Neuronal stem cell (in vitro differentiated cells): ENCODE data around the gene ATP5F1D.

Source experiments
- DNase-seq: peaks from one replicate; pipeline ENCODE4 v3.0.0-alpha.2; 2013; ENCODE audit warnings: low spot score
- H2AFZ ChIP-seq: one replicate; pipeline ENCODE4 v1.6.1; 2013; ENCODE audit warnings: mild to moderate bottlenecking, low read length, inconsistent platforms
- H2AK5ac ChIP-seq: 2 replicates; pipeline ENCODE4 v1.6.1; 2013; ENCODE audit warnings: low read depth, mild to moderate bottlenecking, inconsistent platforms, low read length, moderate library complexity, mixed read lengths
- H2BK120ac ChIP-seq: 2 replicates; pipeline ENCODE4 v1.6.1; 2013; ENCODE audit warnings: low read depth, mild to moderate bottlenecking, inconsistent platforms, low read length, moderate library complexity, mixed read lengths
- H2BK12ac ChIP-seq: one replicate; pipeline ENCODE4 v1.6.1; 2013; ENCODE audit warnings: low read length, inconsistent platforms
- H2BK15ac ChIP-seq: 2 replicates; pipeline ENCODE4 v1.6.1; 2013; ENCODE audit warnings: mild to moderate bottlenecking, low read length, inconsistent platforms, mixed read lengths
- H2BK5ac ChIP-seq: one replicate; pipeline ENCODE4 v1.6.1; 2013; ENCODE audit warnings: inconsistent platforms, mild to moderate bottlenecking, low read length, moderate library complexity
- H3K14ac ChIP-seq: one replicate; pipeline ENCODE4 v1.6.1; 2013; ENCODE audit warnings: low read length, inconsistent platforms
- H3K18ac ChIP-seq: 2 replicates; pipeline ENCODE4 v1.6.1; 2013; ENCODE audit warnings: low read length, inconsistent platforms
- H3K23ac ChIP-seq: 2 replicates; pipeline ENCODE4 v1.6.1; 2013; ENCODE audit warnings: low read depth, mild to moderate bottlenecking, mixed read lengths, low read length, inconsistent platforms; ENCODE audit not compliant: poor library complexity
- H3K27ac ChIP-seq: replicated peaks from 3 replicates; pipeline ENCODE4 v1.5.1; 2013; ENCODE audit warnings: low read length, inconsistent platforms
- H3K27me3 ChIP-seq, 3 experiments: 2 replicates each; pipeline ENCODE4 v1.6.1; 2013; ENCODE audit warnings: low read length in 3 of 3, mild to moderate bottlenecking in 2 of 3, inconsistent platforms in 1 of 3, low read depth in 1 of 3, mixed read lengths in 1 of 3, moderate library complexity in 1 of 3; ENCODE audit not compliant: control insufficient read depth in 3 of 3, insufficient read depth in 3 of 3
- H3K36me3 ChIP-seq, 2 donors: replicated peaks in 1 of 2; 2 replicates each; pipeline ENCODE4 v1.6.1; 2013; ENCODE audit warnings: low read length in 2 of 2; ENCODE audit not compliant: control insufficient read depth in 2 of 2, insufficient read depth in 2 of 2
- H3K4ac ChIP-seq: 2 replicates; pipeline ENCODE4 v1.6.1; 2013; ENCODE audit warnings: inconsistent platforms, mild to moderate bottlenecking, low read length, moderate library complexity
- H3K4me1 ChIP-seq, 2 donors: 1 replicate in 1 of 2; 2 replicates in 1 of 2; pipeline ENCODE4 v1.6.1; 2013; ENCODE audit warnings: low read length in 2 of 2, low read depth in 1 of 2; ENCODE audit not compliant: control insufficient read depth in 2 of 2, insufficient read depth in 1 of 2
- H3K4me2 ChIP-seq: one replicate; pipeline ENCODE4 v1.6.1; 2013; ENCODE audit warnings: mild to moderate bottlenecking, low read length, inconsistent platforms; ENCODE audit not compliant: insufficient read depth, poor library complexity, severe bottlenecking
- H3K4me3 ChIP-seq, 2 donors: 2 replicates each; pipeline ENCODE4 v1.5.1; 2013; ENCODE audit warnings: low read length in 2 of 2, mild to moderate bottlenecking in 2 of 2, inconsistent platforms in 1 of 2, moderate library complexity in 1 of 2
- H3K79me1 ChIP-seq: one replicate; pipeline ENCODE4 v1.6.1; 2013; ENCODE audit warnings: low read depth, mild to moderate bottlenecking, inconsistent platforms, low read length, moderate library complexity
- H3K9ac ChIP-seq: one replicate; pipeline ENCODE4 v1.6.1; 2013; ENCODE audit warnings: mild to moderate bottlenecking, low read depth, low read length, inconsistent platforms; ENCODE audit not compliant: poor library complexity
- H3K9me3 ChIP-seq, 2 donors: replicated peaks in 1 of 2; 2 replicates each; pipeline versions ENCODE3 to v1.6.1; 2013; ENCODE audit warnings: low read length in 2 of 2, mild to moderate bottlenecking in 2 of 2, inconsistent platforms in 1 of 2, low read depth in 1 of 2, mixed read lengths in 1 of 2, moderate library complexity in 1 of 2; ENCODE audit not compliant: control insufficient read depth in 2 of 2, insufficient read depth in 1 of 2
- H4K8ac ChIP-seq: one replicate; pipeline ENCODE4 v1.6.1; 2013; ENCODE audit warnings: low read depth, mild to moderate bottlenecking, inconsistent platforms, low read length, moderate library complexity
- H4K91ac ChIP-seq: one replicate; pipeline ENCODE4 v1.6.1; 2013; ENCODE audit warnings: low read length, low read depth, mild to moderate bottlenecking, inconsistent platforms; ENCODE audit not compliant: poor library complexity
- WGBS, 2 donors: extraction: QIAGEN DNeasy Blood & Tissue Kit; methylation state at CpG; one replicate each; pipeline ENCODE4 v1.1.7; 2013; ENCODE audit warnings: missing lambda C conversion rate in 2 of 2, mixed read lengths in 1 of 2; ENCODE audit not compliant: insufficient read length in 2 of 2, insufficient replicate concordance in 1 of 2; ENCODE audit errors: extremely low coverage in 2 of 2; 5-methylcytosine and 5-hydroxymethylcytosine counted together

Gene ATP5F1D

DNA sequence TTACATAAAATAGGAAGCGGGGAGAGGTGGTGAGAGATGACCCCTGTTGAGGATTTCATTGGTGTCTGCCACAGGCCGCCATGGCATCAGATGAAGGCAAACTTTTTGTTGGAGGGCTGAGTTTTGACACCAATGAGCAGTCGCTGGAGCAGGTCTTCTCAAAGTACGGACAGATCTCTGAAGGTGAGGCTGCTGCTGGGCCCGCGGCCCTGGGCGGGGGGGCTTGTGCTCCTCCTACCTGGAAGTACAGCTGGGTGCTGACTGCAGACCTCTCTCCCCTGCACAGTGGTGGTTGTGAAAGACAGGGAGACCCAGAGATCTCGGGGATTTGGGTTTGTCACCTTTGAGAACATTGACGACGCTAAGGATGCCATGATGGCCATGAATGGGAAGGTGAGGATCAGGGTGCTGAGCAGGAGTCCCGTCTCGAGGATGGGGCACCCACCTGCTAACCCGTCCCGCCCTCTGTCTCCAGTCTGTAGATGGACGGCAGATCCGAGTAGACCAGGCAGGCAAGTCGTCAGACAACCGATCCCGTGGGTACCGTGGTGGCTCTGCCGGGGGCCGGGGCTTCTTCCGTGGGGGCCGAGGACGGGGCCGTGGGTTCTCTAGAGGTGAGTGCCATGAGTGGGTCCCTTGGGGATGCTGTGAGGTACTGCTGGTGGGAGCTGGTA is 29.4 kb downstream of the ATP5F1D start:
- H2BK12ac ChIP-seq, result no peak overlapping the region
- H3K36me3 ChIP-seq, result peaks cover 41 to 56% of the 10 kb centered on the region in 2 donors
- no peak overlapping the region for H2BK5ac ChIP-seq
- DNase-seq, result no peak
- H3K27me3 ChIP-seq, result peaks cover 0 to 2% (median 0%) of the 10 kb centered on the region in 3 experiments
- H3K9ac ChIP-seq, result peak overlapping the region; percentile 84
- no CpG with 5 or more reads among the region's 26 CpGs for WGBS, 2 donors
- H3K4me2 ChIP-seq, result peak overlapping the region; percentile 31
- peaks cover 35 to 42% of the 10 kb centered on the region in 2 donors for H3K4me1 ChIP-seq
- peaks cover 16% of the 10 kb centered on the region for H3K79me1 ChIP-seq
- H2BK120ac ChIP-seq, result no peak overlapping the region
- H3K23ac ChIP-seq, result peak overlapping the region; percentile 46
- H3K27ac ChIP-seq, result peak overlapping the region; percentile 24
- H3K4me3 ChIP-seq, result peak overlapping the region; percentile 8 to 13
- no peak overlapping the region for H3K14ac ChIP-seq
- H3K4ac ChIP-seq, result no peak overlapping the region
- no peak overlapping the region for H2BK15ac ChIP-seq
- H4K8ac ChIP-seq, result no peak overlapping the region
- no peak overlapping the region for H4K91ac ChIP-seq
- no peaks in the 10 kb centered on the region for H3K9me3 ChIP-seq
- H2AK5ac ChIP-seq, result no peak overlapping the region
- H3K18ac ChIP-seq, result no peak overlapping the region
- no peak overlapping the region for H2AFZ ChIP-seq

DNA sequence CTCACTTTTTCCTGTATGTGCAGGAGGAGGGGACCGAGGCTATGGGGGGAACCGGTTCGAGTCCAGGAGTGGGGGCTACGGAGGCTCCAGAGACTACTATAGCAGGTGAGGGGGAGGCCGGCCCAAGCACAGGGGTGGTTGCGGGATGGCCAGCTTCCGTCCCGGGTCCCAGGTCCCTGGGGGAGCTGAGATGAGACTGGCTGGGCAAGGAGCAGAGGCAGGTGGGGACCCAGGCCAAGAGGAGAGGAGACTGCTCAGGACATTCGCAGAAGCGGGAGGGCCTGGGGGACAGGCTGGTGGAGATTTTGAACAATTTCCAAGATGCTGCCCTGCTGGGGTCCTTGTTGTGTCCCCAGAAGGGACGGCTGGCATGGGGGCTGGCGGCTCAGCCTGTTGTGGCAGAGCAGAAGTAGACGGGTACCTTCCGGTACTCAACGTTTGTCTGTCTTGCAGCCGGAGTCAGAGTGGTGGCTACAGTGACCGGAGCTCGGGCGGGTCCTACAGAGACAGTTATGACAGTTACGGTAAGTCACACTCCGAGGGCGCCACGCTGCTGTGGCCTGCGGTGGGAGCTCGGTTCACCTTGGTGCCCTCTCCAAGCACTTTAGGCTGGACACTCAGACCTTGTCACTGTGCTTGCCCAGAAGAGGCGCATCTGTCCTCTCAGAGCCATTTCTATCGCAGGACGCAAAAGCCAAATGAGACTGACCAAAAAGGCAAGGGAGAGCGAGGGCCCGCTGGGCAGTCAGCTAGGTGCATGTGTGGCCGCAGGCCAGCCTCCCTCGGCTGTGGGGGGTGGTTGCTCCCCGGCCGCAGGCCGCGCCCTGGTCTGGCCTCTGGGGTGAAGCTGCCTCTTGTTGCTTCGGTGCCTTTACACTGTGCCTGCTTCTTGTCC is 30.2 kb downstream of the ATP5F1D start:
- H3K4me3 ChIP-seq, result no peak overlapping the region
- no CpG with 5 or more reads among the region's 37 CpGs for WGBS, 2 donors
- no peak overlapping the region for H2BK15ac ChIP-seq
- H2BK120ac ChIP-seq, result no peak overlapping the region
- no peak overlapping the region for H2AK5ac ChIP-seq
- H3K9me3 ChIP-seq, result no peaks in the 10 kb centered on the region
- no peak overlapping the region for H4K8ac ChIP-seq
- H3K79me1 ChIP-seq, result peaks cover 15% of the 10 kb centered on the region
- no peak overlapping the region for H2BK5ac ChIP-seq
- peak overlapping the region; percentile 31 for H3K4me2 ChIP-seq
- peak overlapping the region; percentile 37 for H3K23ac ChIP-seq
- H3K4ac ChIP-seq, result no peak overlapping the region
- H4K91ac ChIP-seq, result no peak overlapping the region
- H2AFZ ChIP-seq, result no peak overlapping the region
- H3K27ac ChIP-seq, result no peak overlapping the region
- H3K36me3 ChIP-seq, result peaks cover 41 to 57% of the 10 kb centered on the region in 2 donors
- no peak for DNase-seq
- H3K4me1 ChIP-seq, result peaks cover 39 to 47% of the 10 kb centered on the region in 2 donors
- H3K9ac ChIP-seq, result peak overlapping the region; percentile 80
- peak overlapping the region; percentile 58 for H3K14ac ChIP-seq
- no peak overlapping the region for H3K18ac ChIP-seq
- peaks cover 0 to 2% (median 0%) of the 10 kb centered on the region in 3 experiments for H3K27me3 ChIP-seq
- H2BK12ac ChIP-seq, result no peak overlapping the region

- no peak overlapping the region for H2BK12ac ChIP-seq
- H3K9ac ChIP-seq, result peak overlapping the region; percentile 2
- no peak overlapping the region for H2AK5ac ChIP-seq
- H3K79me1 ChIP-seq, result peaks cover 15% of the 10 kb centered on the region
- H3K4me2 ChIP-seq, result no peak overlapping the region
- H3K4ac ChIP-seq, result no peak overlapping the region
- no CpG with 5 or more reads among the region's 33 CpGs for WGBS, 2 donors
- H3K27me3 ChIP-seq, result no peaks in the 10 kb centered on the region
- peaks cover 33 to 40% of the 10 kb centered on the region in 2 donors for H3K4me1 ChIP-seq
- H3K27ac ChIP-seq, result no peak overlapping the region
- no peak overlapping the region for H4K8ac ChIP-seq
- H3K9me3 ChIP-seq, result no peaks in the 10 kb centered on the region
- H4K91ac ChIP-seq, result no peak overlapping the region
- H3K18ac ChIP-seq, result no peak overlapping the region
- DNase-seq, result no peak
- no peak overlapping the region for H2BK15ac ChIP-seq
- H2BK5ac ChIP-seq, result no peak overlapping the region
- H3K14ac ChIP-seq, result no peak overlapping the region
- no peak overlapping the region for H2BK120ac ChIP-seq
- peaks cover 43 to 66% of the 10 kb centered on the region in 2 donors for H3K36me3 ChIP-seq
- no peak overlapping the region for H2AFZ ChIP-seq
- H3K4me3 ChIP-seq, result no peak overlapping the region
- no peak overlapping the region for H3K23ac ChIP-seq
Observed at GRCh38 chr19:1272423-1273262, 31.1 kb downstream of the ATP5F1D start.
